IMR-90 (cell line): Measurements from ENCODE around the gene COPS9. TPM values are rescaled to one million over a fixed set of nuclear protein-coding genes. Genes with fewer than 3 reads are reported as not detected.

Experiments
- ATAC-seq: fragments of 200-7000 bp; cut with Tn5 transposase; 2 replicates; pipeline ENCODE4 v1.9.1; 2020; ENCODE audit warnings: low read depth, mild to moderate bottlenecking, moderate library complexity
- BruUV-seq: library from RNA; stranded (reverse); fragments of 400-500 nt; replicated peaks from 2 replicates; lab custom pipeline; 2021; lab: Mats Ljungman, UMichigan
- CTCF ChIA-PET: fragments of 300-600 bp; formaldehyde crosslinking; extraction: SDS; loops from one replicate; lab custom pipeline; 2021; ENCODE audit warnings: antibody characterized with exemption; lab: Yijun Ruan, JAX
- POLR2A ChIA-PET: fragments of 300-600 bp; sonication (Branson Sonifier 250); formaldehyde crosslinking; loops from one replicate; lab custom pipeline; 2022; ENCODE audit warnings: antibody characterized with exemption; ENCODE audit not compliant: unreplicated experiment; lab: Charles Lee
- DNase-seq: peaks from one replicate; pipeline ENCODE4 v3.0.0; 2013
- H2AFZ ChIP-seq: replicated peaks from 2 replicates; pipeline ENCODE3; 2013; ENCODE audit warnings: low read length, mild to moderate bottlenecking; ENCODE audit not compliant: poor library complexity
- H2AK5ac ChIP-seq: 2 replicates; pipeline ENCODE4 v1.6.1; 2013; ENCODE audit warnings: low read depth, low read length, inconsistent platforms
- H2AK9ac ChIP-seq: replicated peaks from 2 replicates; pipeline ENCODE3; 2013; ENCODE audit warnings: mild to moderate bottlenecking, low read depth, low read length, moderate library complexity; ENCODE audit not compliant: poor library complexity
- H2BK120ac ChIP-seq: 2 replicates; pipeline ENCODE4 v1.6.1; 2013; ENCODE audit warnings: low read depth, low read length, inconsistent platforms
- H2BK15ac ChIP-seq: 3 replicates; pipeline ENCODE4 v1.6.1; 2013; ENCODE audit warnings: low read depth, low read length, inconsistent platforms
- H2BK20ac ChIP-seq: 2 replicates; pipeline ENCODE4 v1.6.1; 2013; ENCODE audit warnings: low read depth, mild to moderate bottlenecking, inconsistent platforms, low read length, moderate library complexity
- H2BK5ac ChIP-seq: 2 replicates; pipeline ENCODE4 v1.6.1; 2013; ENCODE audit warnings: mild to moderate bottlenecking, low read depth, low read length, inconsistent platforms; ENCODE audit not compliant: poor library complexity, severe bottlenecking
- H3K14ac ChIP-seq: replicated peaks from 2 replicates; pipeline ENCODE4 v1.6.1; 2013; ENCODE audit warnings: low read depth, low read length, inconsistent platforms
- H3K18ac ChIP-seq: 2 replicates; pipeline ENCODE4 v1.6.1; 2013; ENCODE audit warnings: low read depth, low read length, control low read depth
- H3K23ac ChIP-seq: 2 replicates; pipeline ENCODE4 v1.6.1; 2013; ENCODE audit warnings: low read depth, low read length, inconsistent platforms
- H3K27ac ChIP-seq: 2 replicates; pipeline ENCODE4 v1.5.1; 2013; ENCODE audit warnings: mild to moderate bottlenecking, control low read depth, low read length; ENCODE audit not compliant: insufficient read depth
- H3K27me3 ChIP-seq: 2 replicates; pipeline ENCODE4 v1.6.1; 2013; ENCODE audit warnings: low read length; ENCODE audit not compliant: control insufficient read depth, insufficient read depth
- H3K36me3 ChIP-seq: 2 replicates; pipeline ENCODE4 v1.6.1; 2013; ENCODE audit warnings: low read length, mixed read lengths; ENCODE audit not compliant: control insufficient read depth, insufficient read depth
- H3K4ac ChIP-seq: 2 replicates; pipeline ENCODE4 v1.6.1; 2013; ENCODE audit warnings: low read depth, low read length, inconsistent platforms
- H3K4me1 ChIP-seq: 2 replicates; pipeline ENCODE4 v1.6.1; 2013; ENCODE audit warnings: low read length, mixed read lengths; ENCODE audit not compliant: control insufficient read depth, insufficient read depth
- H3K4me2 ChIP-seq: 2 replicates; pipeline ENCODE4 v1.6.1; 2013; ENCODE audit warnings: low read depth, mild to moderate bottlenecking, control low read depth, low read length, moderate library complexity
- H3K4me3 ChIP-seq: 2 replicates; pipeline ENCODE4 v1.5.1; 2013; ENCODE audit warnings: low read depth, mild to moderate bottlenecking, control low read depth, low read length, moderate library complexity; ENCODE audit not compliant: insufficient read depth
- H3K56ac ChIP-seq: 2 replicates; pipeline ENCODE4 v1.6.1; 2013; ENCODE audit warnings: low read length, inconsistent platforms; ENCODE audit not compliant: insufficient read depth; ENCODE audit errors: extremely low read depth
- H3K79me1 ChIP-seq, 2 experiments: 2 replicates each; pipeline ENCODE4 v1.6.1; 2013; ENCODE audit warnings: low read length in 2 of 2, inconsistent platforms in 1 of 2, low read depth in 1 of 2
- H3K9ac ChIP-seq: 2 replicates; pipeline ENCODE4 v1.6.1; 2013; ENCODE audit warnings: low read depth, low read length, control low read depth
- H3K9me1 ChIP-seq: 2 replicates; pipeline ENCODE4 v1.6.1; 2013; ENCODE audit warnings: low read length, inconsistent platforms; ENCODE audit not compliant: insufficient read depth
- H3K9me3 ChIP-seq: 2 replicates; pipeline ENCODE4 v1.6.1; 2013; ENCODE audit warnings: low read length; ENCODE audit not compliant: control insufficient read depth, insufficient read depth
- H4K20me1 ChIP-seq: 2 replicates; pipeline ENCODE4 v1.6.1; 2013; ENCODE audit warnings: low read length, inconsistent platforms; ENCODE audit not compliant: insufficient read depth
- H4K5ac ChIP-seq: 2 replicates; pipeline ENCODE4 v1.6.1; 2013; ENCODE audit warnings: mild to moderate bottlenecking, low read depth, low read length, control low read depth
- H4K8ac ChIP-seq, 2 experiments: 2 replicates each; pipeline ENCODE4 v1.6.1; 2013; ENCODE audit warnings: low read depth in 2 of 2, low read length in 2 of 2, control low read depth in 1 of 2, inconsistent platforms in 1 of 2
- H4K91ac ChIP-seq: 2 replicates; pipeline ENCODE4 v1.6.1; 2013; ENCODE audit warnings: low read depth, low read length, inconsistent platforms; ENCODE audit not compliant: insufficient read depth
- CEBPB ChIP-seq: IDR thresholded peaks from 2 replicates; pipeline ENCODE4 v1.6.1; 2012; ENCODE audit warnings: low read depth, low read length, improper control_type of control experiment
- CTCF ChIP-seq: conservative IDR thresholded peaks from 2 replicates; pipeline ENCODE4 v1.5.1; 2012; ENCODE audit warnings: mild to moderate bottlenecking, low read depth, low read length, improper control_type of control experiment
- MAFK ChIP-seq: IDR thresholded peaks from 2 replicates; pipeline ENCODE4 v1.6.1; 2012; ENCODE audit warnings: low read depth, low read length, improper control_type of control experiment
- MXI1 ChIP-seq: IDR thresholded peaks from 2 replicates; pipeline ENCODE4 v1.6.1; 2012; ENCODE audit warnings: low read depth, mild to moderate bottlenecking, low read length, moderate library complexity, borderline replicate concordance
- RFX5 ChIP-seq: IDR thresholded peaks from 2 replicates; pipeline ENCODE4 v1.8.0; 2012; ENCODE audit warnings: low read depth, mild to moderate bottlenecking, low read length, moderate library complexity
- WGBS, 2 experiments: methylation state at CpG; one replicate each; pipeline versions ENCODE4 v1.1.5 to v1.1.7; 2013; ENCODE audit warnings: missing lambda C conversion rate in 2 of 2; ENCODE audit not compliant: insufficient read length in 1 of 2; ENCODE audit errors: extremely low coverage in 2 of 2; 5-methylcytosine and 5-hydroxymethylcytosine counted together
- dilution Hi-C: fragments of 300-500 bp; cut with HindIII; formaldehyde crosslinking; loops from one replicate; pipeline ENCODE4 v1.14.3; 2018; ENCODE audit warnings: low sequenced_read_pairs; ENCODE audit not compliant: unreplicated experiment
- in situ Hi-C: fragments of 300-500 bp; cut with MboI; formaldehyde crosslinking; loops from 3 replicates; pipeline ENCODE4 v1.14.3; 2019; ENCODE audit warnings: low sequenced_read_pairs, inconsistent platforms, mixed read lengths
- intact Hi-C: fragments of 100-400 bp; cut with micrococcal nuclease; formaldehyde crosslinking; loops from 2 replicates; pipeline ENCODE4 v1.10.0; 2022
- polyA plus RNA-seq, 3 experiments: library from polyadenylated mRNA; depleted of rRNA; stranded (reverse); fragments of >200 nt; gene quantifications; 2 replicates each; pipeline ENCODE4 v1.2.3, GENCODE V29; 2012; ENCODE audit warnings: low replicate concordance in 1 of 3
- total RNA-seq: library from RNA; depleted of rRNA; stranded (reverse); fragments of >200 nt; gene quantifications from 2 replicates; pipeline ENCODE4 v1.2.3, GENCODE V29; 2012
- TF ChIP-seq, protein P1 (sequence below): fragments of 150-350 bp; IDR thresholded peaks from 2 replicates; pipeline ENCODE4 v1.6.1; 2016; ENCODE audit warnings: low read depth, mild to moderate bottlenecking, low read length, moderate library complexity, borderline replicate concordance

Gene COPS9
- total and polyA plus RNA-seq, 2 of the 4 experiments (the other 2 are of a cell fraction): 85.9 to 309 TPM

DNA sequence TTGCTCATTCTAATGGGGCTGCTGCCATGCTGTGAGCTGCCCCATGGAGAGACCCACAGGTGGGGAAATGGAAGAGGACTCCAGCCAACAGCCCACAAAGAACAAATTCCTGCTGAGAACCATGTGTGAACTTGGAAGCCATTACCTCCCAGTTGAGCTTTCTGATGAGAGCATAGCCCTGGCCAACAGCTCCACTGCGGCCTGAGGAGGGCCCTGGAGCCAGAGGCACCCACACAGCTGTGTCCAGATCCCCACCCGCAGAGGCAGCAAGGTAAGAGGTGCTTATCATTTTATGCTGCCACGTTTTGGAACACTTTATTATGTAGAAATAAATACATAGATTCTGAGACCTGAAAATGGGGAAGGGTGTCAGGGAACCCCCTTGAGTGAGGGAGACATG lies 48.6 kb upstream of the COPS9 start (continued):
- TF ChIP-seq, protein P1, sequence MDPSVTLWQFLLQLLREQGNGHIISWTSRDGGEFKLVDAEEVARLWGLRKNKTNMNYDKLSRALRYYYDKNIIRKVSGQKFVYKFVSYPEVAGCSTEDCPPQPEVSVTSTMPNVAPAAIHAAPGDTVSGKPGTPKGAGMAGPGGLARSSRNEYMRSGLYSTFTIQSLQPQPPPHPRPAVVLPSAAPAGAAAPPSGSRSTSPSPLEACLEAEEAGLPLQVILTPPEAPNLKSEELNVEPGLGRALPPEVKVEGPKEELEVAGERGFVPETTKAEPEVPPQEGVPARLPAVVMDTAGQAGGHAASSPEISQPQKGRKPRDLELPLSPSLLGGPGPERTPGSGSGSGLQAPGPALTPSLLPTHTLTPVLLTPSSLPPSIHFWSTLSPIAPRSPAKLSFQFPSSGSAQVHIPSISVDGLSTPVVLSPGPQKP: no peak

DNA sequence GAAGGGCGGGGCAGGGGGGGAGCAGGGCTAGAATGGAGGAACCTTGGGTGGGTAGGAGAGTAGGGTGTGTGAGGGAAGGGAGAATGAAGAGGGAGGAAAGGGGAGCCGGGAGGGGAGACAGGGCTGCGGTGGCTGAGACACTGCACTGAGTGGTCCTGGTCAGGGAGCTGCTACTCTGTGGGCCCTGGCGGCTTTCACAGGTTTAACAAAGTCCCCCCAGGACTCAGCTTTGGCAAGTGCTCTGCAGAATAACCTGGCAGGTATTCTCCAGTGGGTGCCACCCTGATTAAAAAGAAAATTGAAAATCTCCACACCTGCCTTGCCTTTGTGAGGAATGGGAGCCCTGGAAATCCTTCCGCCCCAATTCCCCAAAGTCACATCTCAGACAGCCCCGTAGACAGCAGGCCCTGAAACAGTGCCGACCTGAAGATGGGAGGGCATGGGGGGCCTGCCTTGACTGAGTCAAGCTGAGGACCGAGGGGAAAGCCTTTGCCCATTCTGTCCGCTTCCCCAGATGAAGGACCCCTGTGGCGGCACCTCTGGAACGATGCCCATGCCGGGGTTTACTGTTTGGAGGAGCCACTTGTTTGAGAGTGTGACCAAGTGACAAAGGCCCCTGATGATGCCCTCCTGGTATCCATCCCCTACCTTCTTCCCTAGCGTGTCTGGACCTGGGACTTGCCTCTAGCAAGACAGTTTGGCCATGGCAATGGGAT lies 47.9 kb upstream of the COPS9 start:
- H3K4ac ChIP-seq: no peak overlapping the region
- H2BK20ac ChIP-seq: no peak overlapping the region
- H3K9me3 ChIP-seq: peaks cover 9% of the 10 kb centered on the region
- H3K14ac ChIP-seq: no peak overlapping the region
- H3K36me3 ChIP-seq: no peaks in the 10 kb centered on the region
- ATAC-seq (no peak), DNase-seq (no peak)
- H4K20me1 ChIP-seq: no peaks in the 10 kb centered on the region
- H3K18ac ChIP-seq: no peak overlapping the region
- no peak overlapping the region for H3K4me3 ChIP-seq
- ChIA-PET POLR2A (no interaction called here), CTCF (no interaction called here)
- H4K91ac ChIP-seq: no peak overlapping the region
- no peak overlapping the region for H3K27ac ChIP-seq
- H2AK9ac ChIP-seq: no peak overlapping the region
- H2AK5ac ChIP-seq: no peak overlapping the region
- no peaks in the 10 kb centered on the region for H3K79me1 ChIP-seq
- H2BK120ac ChIP-seq: no peak overlapping the region
- no peak overlapping the region for H3K56ac ChIP-seq
- no peak overlapping the region for H3K4me2 ChIP-seq
- no peak overlapping the region for H2AFZ ChIP-seq
- dilution Hi-C loops: no loop called here
- no peak overlapping the region for H3K9ac ChIP-seq
- BruUV-seq: no TSS peak
- TF ChIP-seq MAFK (no peak), CEBPB (no peak), CTCF (no peak), MXI1 (no peak), RFX5 (no peak)
- TF ChIP-seq, protein P1: no peak
- intact Hi-C loops: no loop called here
- H3K9me1 ChIP-seq: no peaks in the 10 kb centered on the region
- H4K5ac ChIP-seq: no peak overlapping the region
- H4K8ac ChIP-seq: no peak overlapping the region
- in situ Hi-C loops: no loop called here
- WGBS, 2 experiments: 30% methylated on average over 2 of the region's 13 CpGs; no CpG with 5 or more reads in 1 of the 2 experiments
- H3K4me1 ChIP-seq: no peaks in the 10 kb centered on the region
- H2BK15ac ChIP-seq: no peak overlapping the region
- H2BK5ac ChIP-seq: no peak overlapping the region
- H3K27me3 ChIP-seq: peaks cover 61% of the 10 kb centered on the region
- H3K23ac ChIP-seq: no peak overlapping the region
